Measurements from ENCODE around the gene TCFL5.

- TF ChIP-seq ZNF785 (tag by site-specific recombination; IDR thresholded peaks at IDR 0.05) (no peak), PBX3 (CRISPR knock-in tag; IDR thresholded peaks at IDR 0.05) (no peak), ZNF426 (tag by site-specific recombination; IDR thresholded peaks at IDR 0.05) (no peak), OVOL3 (tag by site-specific recombination; IDR thresholded peaks at IDR 0.05) (no peak), ZFP69B (tag by site-specific recombination; IDR thresholded peaks at IDR 0.05) (no peak), YY1 (tag by site-specific recombination; IDR thresholded peaks at IDR 0.05) (no peak), ZBTB10 (tag by site-specific recombination; IDR thresholded peaks at IDR 0.05) (no peak), ZNF2 (tag by site-specific recombination; IDR thresholded peaks at IDR 0.05) (no peak), ZNF37A (tag by site-specific recombination; IDR thresholded peaks at IDR 0.05) (no peak), ZNF140 (tag by site-specific recombination; IDR thresholded peaks at IDR 0.05) (no peak), ZNF654 (tag by site-specific recombination; IDR thresholded peaks at IDR 0.05; ENCODE audit: low read depth) (no peak), ZNF324 (tag by site-specific recombination; IDR thresholded peaks at IDR 0.05) (no peak)
- TF ChIP-seq, protein P1, sequence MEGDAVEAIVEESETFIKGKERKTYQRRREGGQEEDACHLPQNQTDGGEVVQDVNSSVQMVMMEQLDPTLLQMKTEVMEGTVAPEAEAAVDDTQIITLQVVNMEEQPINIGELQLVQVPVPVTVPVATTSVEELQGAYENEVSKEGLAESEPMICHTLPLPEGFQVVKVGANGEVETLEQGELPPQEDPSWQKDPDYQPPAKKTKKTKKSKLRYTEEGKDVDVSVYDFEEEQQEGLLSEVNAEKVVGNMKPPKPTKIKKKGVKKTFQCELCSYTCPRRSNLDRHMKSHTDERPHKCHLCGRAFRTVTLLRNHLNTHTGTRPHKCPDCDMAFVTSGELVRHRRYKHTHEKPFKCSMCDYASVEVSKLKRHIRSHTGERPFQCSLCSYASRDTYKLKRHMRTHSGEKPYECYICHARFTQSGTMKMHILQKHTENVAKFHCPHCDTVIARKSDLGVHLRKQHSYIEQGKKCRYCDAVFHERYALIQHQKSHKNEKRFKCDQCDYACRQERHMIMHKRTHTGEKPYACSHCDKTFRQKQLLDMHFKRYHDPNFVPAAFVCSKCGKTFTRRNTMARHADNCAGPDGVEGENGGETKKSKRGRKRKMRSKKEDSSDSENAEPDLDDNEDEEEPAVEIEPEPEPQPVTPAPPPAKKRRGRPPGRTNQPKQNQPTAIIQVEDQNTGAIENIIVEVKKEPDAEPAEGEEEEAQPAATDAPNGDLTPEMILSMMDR (tag by site-specific recombination; IDR thresholded peaks at IDR 0.05), result no peak
- TF ChIP-seq, protein P2, sequence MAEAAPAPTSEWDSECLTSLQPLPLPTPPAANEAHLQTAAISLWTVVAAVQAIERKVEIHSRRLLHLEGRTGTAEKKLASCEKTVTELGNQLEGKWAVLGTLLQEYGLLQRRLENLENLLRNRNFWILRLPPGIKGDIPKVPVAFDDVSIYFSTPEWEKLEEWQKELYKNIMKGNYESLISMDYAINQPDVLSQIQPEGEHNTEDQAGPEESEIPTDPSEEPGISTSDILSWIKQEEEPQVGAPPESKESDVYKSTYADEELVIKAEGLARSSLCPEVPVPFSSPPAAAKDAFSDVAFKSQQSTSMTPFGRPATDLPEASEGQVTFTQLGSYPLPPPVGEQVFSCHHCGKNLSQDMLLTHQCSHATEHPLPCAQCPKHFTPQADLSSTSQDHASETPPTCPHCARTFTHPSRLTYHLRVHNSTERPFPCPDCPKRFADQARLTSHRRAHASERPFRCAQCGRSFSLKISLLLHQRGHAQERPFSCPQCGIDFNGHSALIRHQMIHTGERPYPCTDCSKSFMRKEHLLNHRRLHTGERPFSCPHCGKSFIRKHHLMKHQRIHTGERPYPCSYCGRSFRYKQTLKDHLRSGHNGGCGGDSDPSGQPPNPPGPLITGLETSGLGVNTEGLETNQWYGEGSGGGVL (tag by site-specific recombination; IDR thresholded peaks at IDR 0.05), result no peak
Observed at GRCh38 chr20:62841705-62842212, 19.9 kb downstream of the TCFL5 start.
